Right lobe of liver (tissue), 4 donors: ENCODE data around the gene NAV2.

ENCODE experiments used
- POLR2A ChIP-seq: fragments of 450-650 bp; IDR thresholded peaks from one replicate; pipeline ENCODE4 v1.6.1; 2017; ENCODE audit warnings: antibody characterized with exemption, mild to moderate bottlenecking
- TF ChIP-seq, protein P1 (sequence below), 4 donors: fragments of 200-600 bp in 3 of 4; fragments of 450-650 bp in 1 of 4; IDR thresholded peaks; one replicate each; pipeline versions ENCODE4 v1.5.1 to v1.8.0; 2016 to 2022; ENCODE audit warnings: antibody characterized with exemption in 4 of 4, mild to moderate bottlenecking in 2 of 4
- donor health status: DM: no; HTN: no; CAD: no.
- donor health status: DM: no; HTN: no; CAD: no.
- donor health status: DM: no; HTN: yes; CAD: no.

DNA sequence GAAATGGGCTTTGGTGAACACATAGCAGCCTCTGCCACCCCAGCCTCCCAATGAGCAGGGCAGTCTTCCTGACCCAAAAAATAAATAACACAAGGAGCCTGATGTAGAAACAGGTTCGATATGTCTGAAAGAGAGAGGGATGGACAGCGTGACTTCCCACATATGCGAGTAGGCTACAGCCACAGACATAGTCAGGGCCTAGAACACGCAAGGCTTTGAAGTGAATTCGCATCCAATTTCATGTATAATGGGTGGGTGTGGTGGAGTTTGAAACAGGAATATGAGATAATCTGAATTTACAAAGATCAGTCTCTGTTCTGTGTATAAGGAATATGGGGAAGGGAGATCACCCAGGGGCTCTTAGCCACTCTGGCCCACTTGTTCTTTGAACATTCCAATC, 373.3 kb downstream of the NAV2 start:
- TF ChIP-seq, protein P1, sequence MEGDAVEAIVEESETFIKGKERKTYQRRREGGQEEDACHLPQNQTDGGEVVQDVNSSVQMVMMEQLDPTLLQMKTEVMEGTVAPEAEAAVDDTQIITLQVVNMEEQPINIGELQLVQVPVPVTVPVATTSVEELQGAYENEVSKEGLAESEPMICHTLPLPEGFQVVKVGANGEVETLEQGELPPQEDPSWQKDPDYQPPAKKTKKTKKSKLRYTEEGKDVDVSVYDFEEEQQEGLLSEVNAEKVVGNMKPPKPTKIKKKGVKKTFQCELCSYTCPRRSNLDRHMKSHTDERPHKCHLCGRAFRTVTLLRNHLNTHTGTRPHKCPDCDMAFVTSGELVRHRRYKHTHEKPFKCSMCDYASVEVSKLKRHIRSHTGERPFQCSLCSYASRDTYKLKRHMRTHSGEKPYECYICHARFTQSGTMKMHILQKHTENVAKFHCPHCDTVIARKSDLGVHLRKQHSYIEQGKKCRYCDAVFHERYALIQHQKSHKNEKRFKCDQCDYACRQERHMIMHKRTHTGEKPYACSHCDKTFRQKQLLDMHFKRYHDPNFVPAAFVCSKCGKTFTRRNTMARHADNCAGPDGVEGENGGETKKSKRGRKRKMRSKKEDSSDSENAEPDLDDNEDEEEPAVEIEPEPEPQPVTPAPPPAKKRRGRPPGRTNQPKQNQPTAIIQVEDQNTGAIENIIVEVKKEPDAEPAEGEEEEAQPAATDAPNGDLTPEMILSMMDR (IDR thresholded peaks at IDR 0.05): no peak
- TF ChIP-seq POLR2A: no peak
